Measurements from ENCODE around the gene PRKAR2B. TPM values are rescaled to one million over a fixed set of nuclear protein-coding genes. Genes with fewer than 3 reads are reported as not detected.

The PRKAR2B gene
- total RNA-seq, 4 donors from 2014 or later = 33.1 to 54.6 (median 51.5) TPM

GRCh38 chr7:107164092-107164491 is 119.6 kb downstream of the PRKAR2B start:
- H3K27ac ChIP-seq = no peak overlapping the region
- H3K9me3 ChIP-seq = no peaks in the 10 kb centered on the region
- no peaks in the 10 kb centered on the region for H3K36me3 ChIP-seq
- no peaks in the 10 kb centered on the region for H3K27me3 ChIP-seq
- 51 to 53% methylated on average over 2 of the region's 2 CpGs for WGBS, 2 donors
- H3K4me3 ChIP-seq = no peak overlapping the region
- H3K4me1 ChIP-seq = peaks cover 0 to 6% (median 0%) of the 10 kb centered on the region in 4 donors
- no peak for DNase-seq (ENCODE audit: low spot score in 2 of 2)
- TF ChIP-seq POLR2A (IDR thresholded peaks at IDR 0.05) (no peak), EP300 (IDR thresholded peaks at IDR 0.05) (no peak)
- TF ChIP-seq, protein P1, sequence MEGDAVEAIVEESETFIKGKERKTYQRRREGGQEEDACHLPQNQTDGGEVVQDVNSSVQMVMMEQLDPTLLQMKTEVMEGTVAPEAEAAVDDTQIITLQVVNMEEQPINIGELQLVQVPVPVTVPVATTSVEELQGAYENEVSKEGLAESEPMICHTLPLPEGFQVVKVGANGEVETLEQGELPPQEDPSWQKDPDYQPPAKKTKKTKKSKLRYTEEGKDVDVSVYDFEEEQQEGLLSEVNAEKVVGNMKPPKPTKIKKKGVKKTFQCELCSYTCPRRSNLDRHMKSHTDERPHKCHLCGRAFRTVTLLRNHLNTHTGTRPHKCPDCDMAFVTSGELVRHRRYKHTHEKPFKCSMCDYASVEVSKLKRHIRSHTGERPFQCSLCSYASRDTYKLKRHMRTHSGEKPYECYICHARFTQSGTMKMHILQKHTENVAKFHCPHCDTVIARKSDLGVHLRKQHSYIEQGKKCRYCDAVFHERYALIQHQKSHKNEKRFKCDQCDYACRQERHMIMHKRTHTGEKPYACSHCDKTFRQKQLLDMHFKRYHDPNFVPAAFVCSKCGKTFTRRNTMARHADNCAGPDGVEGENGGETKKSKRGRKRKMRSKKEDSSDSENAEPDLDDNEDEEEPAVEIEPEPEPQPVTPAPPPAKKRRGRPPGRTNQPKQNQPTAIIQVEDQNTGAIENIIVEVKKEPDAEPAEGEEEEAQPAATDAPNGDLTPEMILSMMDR (IDR thresholded peaks at IDR 0.05) = no peak

GRCh38 chr7:107165341-107165740 is 120.8 kb downstream of the PRKAR2B start:
- Histone ChIP-seq H3K36me3 (no peaks in the 10 kb centered on the region), H3K9me3 (no peaks in the 10 kb centered on the region), H3K4me1 (peaks cover 0 to 8% (median 2%) of the 10 kb centered on the region in 4 donors), H3K27ac (no peak overlapping the region), H3K27me3 (no peaks in the 10 kb centered on the region), H3K4me3 (no peak overlapping the region)
- TF ChIP-seq, protein P1 (IDR thresholded peaks at IDR 0.05) = no peak
- TF ChIP-seq EP300 (IDR thresholded peaks at IDR 0.05) = no peak
- no peak for TF ChIP-seq POLR2A (IDR thresholded peaks at IDR 0.05)
- no peak for DNase-seq (ENCODE audit: low spot score in 2 of 2)
- WGBS, 2 donors = 70 to 81% methylated on average over 3 of the region's 3 CpGs

GRCh38 chr7:107166736-107167426 is 122.4 kb downstream of the PRKAR2B start:
- Histone ChIP-seq H3K4me3 (peak overlapping the region; percentile 49 to 59 (median 56)), H3K27ac (peak overlapping the region; percentile 96 to 100 (median 98)), H3K36me3 (no peaks in the 10 kb centered on the region), H3K4me1 (peaks cover 0 to 21% (median 14%) of the 10 kb centered on the region in 4 donors), H3K9me3 (no peaks in the 10 kb centered on the region), H3K27me3 (no peaks in the 10 kb centered on the region)
- DNase-seq (ENCODE audit: low spot score in 2 of 2) = no peak
- WGBS, 2 donors = 29 to 32% methylated on average over 5 of the region's 5 CpGs
- TF ChIP-seq POLR2A (IDR thresholded peaks at IDR 0.05) (no peak), EP300 (IDR thresholded peaks at IDR 0.05) (no peak)
- TF ChIP-seq, protein P1 (IDR thresholded peaks at IDR 0.05) = no peak

DNA sequence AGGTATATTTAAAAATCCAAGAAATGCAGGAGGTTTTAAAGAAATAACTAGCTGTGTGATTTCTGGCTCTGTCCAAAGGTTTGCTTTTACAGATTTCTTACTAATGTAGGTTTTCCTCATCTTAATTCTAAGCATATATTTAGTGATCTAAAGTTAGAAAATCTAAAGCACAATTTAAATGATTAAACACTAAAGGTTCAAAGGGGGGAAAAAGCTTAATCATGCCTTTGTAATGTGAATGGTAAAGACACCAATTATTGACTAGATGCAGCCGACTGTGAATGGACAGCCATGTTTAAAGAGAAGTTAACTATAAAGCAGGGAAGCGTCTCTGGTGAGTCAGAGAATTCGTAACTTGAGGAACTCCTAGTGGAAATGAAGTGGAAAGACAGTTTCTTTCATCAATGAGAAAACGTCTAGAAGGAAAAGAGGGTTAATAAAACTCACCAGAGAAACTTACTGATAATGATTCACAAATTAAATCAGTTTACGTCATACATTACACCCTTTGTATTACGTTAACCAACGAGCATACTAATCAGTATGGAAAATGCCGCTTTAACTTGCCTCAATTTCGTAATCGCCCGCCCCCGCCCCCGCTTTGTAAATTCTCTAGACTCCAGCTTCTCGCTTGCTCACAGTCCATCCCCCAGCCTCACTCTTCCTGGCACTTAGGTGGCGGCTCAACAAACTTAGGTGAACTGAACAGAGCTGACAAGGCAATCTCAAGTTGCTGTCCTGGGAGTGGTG is 123.2 kb downstream of the PRKAR2B start:
- peak; percentile 40 to 68 for DNase-seq (ENCODE audit: low spot score in 2 of 2)
- Histone ChIP-seq H3K4me1 (peaks cover 0 to 29% (median 19%) of the 10 kb centered on the region in 4 donors), H3K27me3 (no peaks in the 10 kb centered on the region), H3K9me3 (no peaks in the 10 kb centered on the region), H3K36me3 (no peaks in the 10 kb centered on the region), H3K4me3 (peak overlapping the region; percentile 49 to 59 (median 56)), H3K27ac (peak overlapping the region; percentile 96 to 100 (median 98))
- 0% methylated on average over 15 of the region's 15 CpGs for WGBS, 2 donors
- TF ChIP-seq POLR2A (IDR thresholded peaks at IDR 0.05) = no peak
- TF ChIP-seq, protein P1 (IDR thresholded peaks at IDR 0.05) = peak; percentile 28 to 69 (median 39)

All from tibial nerve (tissue), 4 donors.